GM12875 (cell line): ENCODE measurements around the gene ZFYVE27.

Experiments
- H3K4me3 ChIP-seq: one replicate; pipeline ENCODE4 v1.5.1; 2011; ENCODE audit warnings: low read depth, low read length, control low read depth
- CTCF ChIP-seq: IDR thresholded peaks from 2 replicates; pipeline ENCODE4 v1.5.1; 2011; ENCODE audit warnings: low read depth, mild to moderate bottlenecking, control low read depth, inconsistent platforms, low read length, moderate library complexity, borderline replicate concordance; ENCODE audit not compliant: insufficient read depth

Gene ZFYVE27

DNA sequence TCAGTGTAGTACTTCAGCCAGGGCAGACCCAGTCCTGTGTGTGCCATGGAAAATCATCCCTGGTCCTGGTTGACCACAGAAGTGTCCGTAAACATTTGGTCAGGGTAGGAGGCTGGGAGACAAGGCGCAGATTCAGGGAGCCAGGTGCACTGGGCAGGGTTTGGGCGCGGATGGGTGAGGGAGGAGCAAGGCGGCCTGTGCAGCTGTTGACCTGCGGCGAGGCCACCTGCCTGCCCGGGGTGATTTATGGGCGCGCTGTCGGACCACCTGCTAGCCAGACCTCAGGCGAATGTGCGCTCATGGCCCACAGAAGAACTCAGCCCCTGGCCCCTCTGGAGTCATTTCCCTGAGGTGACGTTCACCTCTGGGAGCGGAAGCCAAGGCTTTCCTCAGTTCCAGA is 28.3 kb downstream of the ZFYVE27 start:
- no peak for TF ChIP-seq CTCF
- H3K4me3 ChIP-seq, result no peak overlapping the region

DNA sequence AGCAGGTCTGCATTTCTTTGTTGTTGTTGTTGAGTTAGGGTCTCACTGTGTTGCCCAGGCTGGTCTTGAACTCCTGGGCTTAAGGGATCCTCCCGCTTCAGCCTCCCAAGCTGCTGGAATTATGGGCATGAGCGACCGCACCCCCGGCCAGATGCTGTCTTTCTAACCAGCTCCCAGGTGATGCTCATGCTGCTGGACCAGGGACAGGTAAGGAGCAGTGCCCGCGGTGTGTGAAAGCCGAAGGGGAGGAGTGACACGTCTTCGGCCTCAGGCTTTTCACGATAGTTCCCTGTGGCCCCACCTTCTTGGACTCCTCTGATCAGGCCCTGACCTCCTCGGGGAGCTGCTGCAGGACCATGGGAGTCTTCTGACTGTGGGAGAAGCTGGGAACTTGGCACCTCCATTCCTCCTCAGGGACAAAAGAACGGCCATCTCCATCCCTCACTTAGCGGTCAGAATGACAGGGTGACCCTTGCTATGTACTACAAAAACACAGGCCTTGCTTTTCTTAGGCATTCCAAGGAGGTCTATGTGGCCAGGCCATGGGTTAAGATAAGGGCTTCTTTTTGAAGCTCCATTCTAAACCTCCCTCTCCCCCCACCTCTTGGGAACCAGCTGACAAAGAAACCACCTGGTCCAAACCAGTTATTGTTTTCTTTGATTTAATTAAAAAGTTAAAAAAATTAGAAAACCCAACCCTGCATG is 29.3 kb downstream of the ZFYVE27 start:
- TF ChIP-seq CTCF, result no peak
- no peak overlapping the region for H3K4me3 ChIP-seq

DNA sequence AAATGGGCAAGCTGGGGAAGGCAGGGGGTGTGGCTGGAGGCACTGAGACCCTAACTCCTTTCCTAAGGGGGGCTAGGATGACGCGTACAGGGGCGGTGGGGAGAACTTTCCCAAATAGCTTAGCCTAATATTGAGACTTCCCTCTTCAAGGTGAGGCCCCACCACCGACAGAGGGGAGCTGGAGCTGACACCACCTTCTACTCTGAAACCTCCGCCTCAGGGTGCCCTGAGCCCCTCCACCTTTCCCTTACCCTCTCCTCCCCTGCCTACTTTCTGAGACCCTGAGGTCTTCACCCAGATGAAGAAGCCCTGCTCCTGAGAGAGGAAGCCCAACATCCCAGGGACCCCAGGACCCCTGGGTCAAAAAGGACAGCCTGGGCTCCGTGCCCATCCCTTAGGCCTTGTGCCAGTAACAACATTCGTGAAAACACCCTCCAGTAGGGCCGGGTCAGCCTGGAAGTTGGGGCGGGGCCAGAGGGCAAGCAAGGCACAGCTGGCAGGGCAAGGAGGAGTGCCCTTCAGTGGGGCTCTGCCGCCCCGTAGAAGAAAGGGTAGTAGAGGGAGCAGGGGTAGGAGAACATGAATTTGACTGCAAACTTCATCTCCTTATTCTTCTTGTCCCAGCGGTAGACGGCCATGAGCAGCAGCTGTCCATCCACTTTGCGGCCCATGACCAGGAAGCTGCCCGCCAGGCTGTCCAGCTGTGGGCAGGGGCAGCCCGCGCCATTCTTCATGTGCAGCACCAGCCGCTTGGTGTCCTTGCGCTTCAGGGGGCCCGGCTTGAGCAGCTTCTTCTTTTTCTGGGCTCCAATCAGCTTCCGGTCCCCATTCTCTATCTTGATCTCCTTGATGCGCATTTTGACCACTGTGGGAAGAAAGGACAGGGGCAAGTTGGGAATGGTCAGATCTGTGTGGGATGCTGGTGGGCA is 30.3 kb downstream of the ZFYVE27 start:
- no peak for TF ChIP-seq CTCF
- no peak overlapping the region for H3K4me3 ChIP-seq

DNA sequence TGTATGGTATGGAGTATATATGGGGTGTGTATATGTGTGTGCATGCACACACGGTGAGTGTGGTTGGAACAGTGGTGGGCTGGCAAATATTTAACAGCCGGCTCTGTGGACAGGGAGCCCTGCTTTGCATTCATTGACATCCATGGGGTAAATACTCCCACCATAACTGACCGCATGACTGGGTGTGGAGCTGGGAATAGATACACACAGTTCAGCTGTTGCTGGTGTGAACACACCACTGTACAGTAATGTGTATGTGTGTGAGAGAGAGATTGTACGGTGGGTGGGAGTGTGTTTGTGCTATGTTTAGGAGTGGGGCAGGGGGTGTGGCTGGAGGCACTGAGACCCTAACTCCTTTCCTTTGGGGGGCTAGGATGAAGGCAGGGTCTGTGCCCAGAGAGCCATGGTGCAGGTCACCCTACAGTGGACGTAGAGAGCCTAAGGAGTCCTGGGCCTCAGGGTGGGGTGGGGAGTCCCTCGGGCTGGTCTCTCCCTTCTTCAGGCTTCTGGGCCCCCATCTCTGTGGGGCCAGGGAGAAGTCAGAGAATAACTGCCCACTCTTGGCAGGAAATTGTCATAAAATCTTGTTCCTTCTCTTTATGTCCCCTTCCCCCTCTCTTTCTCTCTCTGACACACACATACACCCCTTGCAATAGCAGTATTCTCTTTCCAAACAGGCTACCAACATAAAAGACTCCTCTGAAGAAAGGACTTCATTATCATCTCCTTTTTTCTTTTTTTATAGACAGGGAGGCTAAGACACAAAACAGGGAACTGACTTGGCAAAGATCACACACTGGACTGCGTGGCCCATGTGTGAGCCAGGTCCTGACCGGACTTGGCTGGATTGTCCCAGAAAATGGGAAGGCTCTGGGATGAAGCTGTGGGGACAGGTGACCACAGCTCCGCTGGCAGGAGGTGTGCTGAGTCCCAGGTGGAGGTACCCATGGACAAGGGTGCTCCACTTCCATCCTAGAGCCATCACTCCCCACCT is 31.7 kb downstream of the ZFYVE27 start:
- TF ChIP-seq CTCF, result no peak
- H3K4me3 ChIP-seq, result no peak overlapping the region

DNA sequence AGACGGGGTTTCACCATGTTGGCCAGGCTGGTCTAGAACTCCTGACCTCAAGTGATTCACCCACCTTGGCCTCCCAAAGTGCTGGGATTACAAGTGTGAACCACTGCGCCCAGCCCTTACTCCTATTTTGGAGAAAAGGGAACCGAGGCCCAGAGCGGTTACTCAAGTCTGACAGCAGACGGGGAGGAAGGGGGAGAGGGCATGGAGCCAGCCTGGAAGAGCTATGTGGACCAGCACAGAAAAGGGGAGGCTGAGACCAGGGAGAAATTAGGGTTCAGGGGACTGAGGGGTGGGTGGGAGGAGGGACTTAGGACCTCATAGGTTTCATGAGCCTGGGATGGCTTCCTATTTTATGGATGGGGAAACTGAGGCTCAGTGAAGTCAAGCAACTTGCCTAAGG is 33.3 kb downstream of the ZFYVE27 start:
- TF ChIP-seq CTCF, result no peak
- H3K4me3 ChIP-seq, result no peak overlapping the region

DNA sequence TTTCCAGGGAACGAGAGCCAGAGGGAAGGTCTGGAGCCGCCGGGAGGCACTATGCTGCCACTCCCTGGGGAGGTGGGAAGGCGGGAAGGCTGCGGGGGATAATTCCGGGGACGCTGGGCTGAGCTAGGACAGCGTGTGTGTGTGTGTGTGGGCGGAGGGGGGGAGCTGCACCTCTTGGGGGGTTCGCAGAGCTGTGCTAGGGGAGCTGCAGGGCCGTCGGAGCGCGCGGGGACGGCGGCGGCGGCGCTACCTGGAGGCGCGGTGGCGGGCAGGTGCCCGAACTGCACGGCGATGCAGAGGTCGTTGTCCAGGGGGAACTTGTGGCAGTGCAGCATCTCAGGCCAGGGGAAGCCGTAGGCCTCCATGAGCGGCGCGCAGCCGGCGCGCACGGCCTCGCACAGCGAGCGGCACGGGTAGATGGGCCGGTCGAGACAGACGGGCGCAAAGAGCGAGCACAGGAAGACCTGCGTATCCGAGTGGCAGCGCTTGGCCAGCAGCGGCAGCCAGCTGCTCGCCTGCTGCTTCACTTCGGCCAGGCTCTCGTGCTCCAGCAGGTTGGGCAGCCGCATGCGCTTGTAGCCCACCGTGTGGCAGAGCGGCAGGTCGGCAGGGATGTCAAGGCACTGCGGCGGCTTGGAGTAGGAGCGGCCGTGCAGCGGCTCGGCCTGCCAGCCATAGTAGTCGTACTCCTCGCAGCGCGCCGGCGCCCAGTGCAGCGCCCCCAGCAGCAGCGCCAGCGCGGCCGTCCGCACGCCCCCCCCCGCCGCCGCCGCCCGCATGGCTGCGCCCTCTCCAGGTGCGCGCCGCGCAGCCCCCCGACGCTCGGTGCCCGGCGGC is 34.3 kb downstream of the ZFYVE27 start:
- no peak overlapping the region for H3K4me3 ChIP-seq
- TF ChIP-seq CTCF, result no peak
